Parathyroid adenoma (tissue), 2 donors: ENCODE results near the gene MLIP.
"Not testable (repeated sequence)": the region's sequence is repeated elsewhere in the genome, so short reads cannot be mapped to it uniquely, and the experiment has no call there.

ENCODE experiments used
- H2AFZ ChIP-seq: fragments of 300-600 bp; sonication (generic); one replicate; pipeline ENCODE4 v1.7.0; 2017; ENCODE audit warnings: antibody characterized with exemption, mild to moderate bottlenecking
- H3K27ac ChIP-seq: fragments of 300-600 bp; sonication (generic); one replicate; pipeline ENCODE4 v1.7.0; 2017
- H3K27me3 ChIP-seq: fragments of 300-600 bp; sonication (generic); one replicate; pipeline ENCODE4 v1.7.0; 2017; ENCODE audit warnings: low read length; ENCODE audit not compliant: control insufficient read depth, insufficient read depth
- H3K36me3 ChIP-seq: fragments of 300-600 bp; sonication (generic); one replicate; pipeline ENCODE4 v1.7.0; 2017; ENCODE audit warnings: low read length; ENCODE audit not compliant: control insufficient read depth, insufficient read depth
- H3K4me1 ChIP-seq: fragments of 300-600 bp; sonication (generic); one replicate; pipeline ENCODE4 v1.7.0; 2017; ENCODE audit warnings: control low read depth
- H3K4me2 ChIP-seq: fragments of 300-600 bp; sonication (generic); one replicate; pipeline ENCODE4 v1.7.0; 2017; ENCODE audit warnings: low read length
- H3K4me3 ChIP-seq: fragments of 300-600 bp; sonication (generic); one replicate; pipeline ENCODE4 v1.7.0; 2017; ENCODE audit warnings: low read depth, low read length
- H3K79me2 ChIP-seq: fragments of 300-600 bp; sonication (generic); one replicate; pipeline ENCODE4 v1.7.0; 2017; ENCODE audit warnings: control low read depth
- H3K9ac ChIP-seq: fragments of 300-600 bp; sonication (generic); one replicate; pipeline ENCODE4 v1.7.0; 2017; ENCODE audit warnings: mild to moderate bottlenecking
- H3K9me3 ChIP-seq: fragments of 300-600 bp; sonication (generic); one replicate; pipeline ENCODE4 v1.7.0; 2017; ENCODE audit warnings: low read length; ENCODE audit not compliant: control insufficient read depth
- CTCF ChIP-seq: fragments of 300-600 bp; sonication (generic); IDR thresholded peaks from one replicate; pipeline ENCODE4 v1.7.0; 2017; ENCODE audit warnings: antibody characterized with exemption, mild to moderate bottlenecking
- donor health status: primary hyperparathyroidism.

Gene MLIP

GRCh38 chr6:54248319-54248718, 137.1 kb downstream of the MLIP start:
- no peak overlapping the region for H3K4me3 ChIP-seq
- H3K36me3 ChIP-seq = no peaks in the 10 kb centered on the region
- H3K27me3 ChIP-seq = no peaks in the 10 kb centered on the region
- no peaks in the 10 kb centered on the region for H3K79me2 ChIP-seq
- H3K4me2 ChIP-seq = no peak overlapping the region
- no peaks in the 10 kb centered on the region for H3K4me1 ChIP-seq
- H3K9me3 ChIP-seq = no peaks in the 10 kb centered on the region
- H3K27ac ChIP-seq = no peak overlapping the region
- H2AFZ ChIP-seq = no peak overlapping the region
- TF ChIP-seq CTCF = no peak
- H3K9ac ChIP-seq = no peak overlapping the region

- Histone ChIP-seq H3K27ac (no peak overlapping the region), H3K36me3 (no peaks in the 10 kb centered on the region), H3K9ac (no peak overlapping the region), H3K4me3 (no peak overlapping the region), H3K27me3 (no peaks in the 10 kb centered on the region), H3K4me2 (no peak overlapping the region), H3K9me3 (no peaks in the 10 kb centered on the region), H3K4me1 (no peaks in the 10 kb centered on the region), H3K79me2 (no peaks in the 10 kb centered on the region), H2AFZ (no peak overlapping the region)
- TF ChIP-seq CTCF = no peak
Measured at GRCh38 chr6:54248994-54249393, 137.8 kb downstream of the MLIP start.

- not testable (repeated sequence) for H3K4me1 ChIP-seq, H2AFZ ChIP-seq, H3K27me3 ChIP-seq, H3K4me3 ChIP-seq, H3K79me2 ChIP-seq, H3K36me3 ChIP-seq, H3K9me3 ChIP-seq, H3K4me2 ChIP-seq, H3K27ac ChIP-seq, H3K9ac ChIP-seq
Measured at GRCh38 chr6:54249812-54250211, 138.6 kb downstream of the MLIP start.

- no peaks in the 10 kb centered on the region for H3K9me3 ChIP-seq
- H3K4me2 ChIP-seq = no peak overlapping the region
- no peaks in the 10 kb centered on the region for H3K36me3 ChIP-seq
- no peak overlapping the region for H3K9ac ChIP-seq
- H3K4me1 ChIP-seq = no peaks in the 10 kb centered on the region
- no peak for TF ChIP-seq CTCF
- H3K79me2 ChIP-seq = no peaks in the 10 kb centered on the region
- no peak overlapping the region for H3K4me3 ChIP-seq
- H3K27ac ChIP-seq = no peak overlapping the region
- H3K27me3 ChIP-seq = no peaks in the 10 kb centered on the region
- H2AFZ ChIP-seq = no peak overlapping the region
Measured at GRCh38 chr6:54252496-54252895, 141.3 kb downstream of the MLIP start.

- H3K27me3 ChIP-seq = no peaks in the 10 kb centered on the region
- no peaks in the 10 kb centered on the region for H3K36me3 ChIP-seq
- no peak overlapping the region for H3K4me3 ChIP-seq
- TF ChIP-seq CTCF = no peak
- no peak overlapping the region for H3K9ac ChIP-seq
- H3K79me2 ChIP-seq = no peaks in the 10 kb centered on the region
- peak overlapping the region; percentile 8 for H2AFZ ChIP-seq
- H3K9me3 ChIP-seq = no peaks in the 10 kb centered on the region
- no peak overlapping the region for H3K4me2 ChIP-seq
- H3K4me1 ChIP-seq = no peaks in the 10 kb centered on the region
- H3K27ac ChIP-seq = no peak overlapping the region
Measured at GRCh38 chr6:54252916-54253315, 141.7 kb downstream of the MLIP start.
